T-helper 1 cell (primary cell): ENCODE measurements around the gene D2HGDH.
A peak's percentile ranks its signal among the peaks of the same experiment; 100 is the strongest.
"Not testable (repeated sequence)": the region's sequence is repeated elsewhere in the genome, so short reads cannot be mapped to it uniquely, and the experiment has no call there.

Experiments
- DNase-seq, 5 donors: peaks; one replicate each; pipeline ENCODE4 v3.0.0-alpha.2; 2012 to 2020

The D2HGDH gene

DNA sequence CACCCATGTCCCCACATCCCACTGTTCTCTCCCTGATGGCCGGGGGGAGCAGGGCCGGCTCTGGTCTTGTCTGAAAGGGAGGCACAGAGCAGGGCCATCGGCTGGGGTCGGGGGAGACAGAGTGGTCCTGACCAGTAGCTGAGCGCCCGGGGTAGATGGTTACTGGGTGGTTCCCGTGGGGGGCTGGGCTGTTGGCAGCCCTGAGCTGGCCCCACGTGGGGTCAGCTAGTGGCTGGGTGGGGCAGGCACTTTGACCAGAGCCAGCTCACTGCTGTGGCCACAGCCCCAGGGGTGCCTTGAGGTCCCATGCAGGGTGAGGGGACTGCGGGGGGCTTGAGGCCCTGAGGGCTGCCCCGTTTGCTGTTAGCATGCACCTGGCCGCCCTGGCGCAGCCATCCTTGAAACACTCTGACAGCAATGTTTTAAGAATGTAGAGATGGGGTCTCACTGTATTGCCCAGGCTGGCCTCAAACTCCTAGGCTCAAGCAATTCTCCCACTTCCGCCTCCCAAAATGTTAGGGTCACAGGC lies 62.2 kb downstream of the D2HGDH start:
- peak in 1 of 5 donors; percentile 7 for DNase-seq

DNA sequence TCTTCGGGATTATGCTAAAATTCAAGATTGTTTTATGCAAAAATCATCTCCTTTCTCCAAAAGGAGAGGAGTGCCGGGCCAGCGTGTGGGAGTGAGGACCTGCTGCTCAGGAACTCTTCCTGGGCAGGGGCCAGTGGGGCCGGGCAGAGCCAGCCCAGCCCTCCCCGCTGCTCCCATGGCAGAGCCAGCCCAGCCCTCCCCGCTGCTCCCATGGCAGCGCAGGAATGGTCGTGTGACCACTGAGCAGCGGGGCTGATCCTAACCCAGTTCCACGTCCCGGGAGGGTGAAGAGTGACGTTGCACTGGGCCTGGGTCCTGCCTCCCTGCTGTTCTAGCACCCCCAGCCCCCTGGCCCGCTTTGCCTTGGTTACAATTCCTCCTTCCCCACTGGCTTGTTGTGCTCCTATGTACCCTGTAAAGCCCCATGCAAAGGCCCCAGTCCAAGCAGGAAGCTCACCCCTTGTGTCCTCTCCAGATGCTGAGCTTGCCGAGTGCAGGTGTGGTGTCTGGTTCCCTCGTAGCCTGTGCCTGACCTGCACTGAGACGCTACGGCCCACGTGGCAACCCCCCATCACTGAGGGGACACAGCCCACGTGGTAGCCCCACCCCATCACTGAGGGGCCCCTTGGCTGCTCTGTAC lies 63.1 kb downstream of the D2HGDH start:
- peak in 1 of 5 donors; percentile 8 for DNase-seq

DNA sequence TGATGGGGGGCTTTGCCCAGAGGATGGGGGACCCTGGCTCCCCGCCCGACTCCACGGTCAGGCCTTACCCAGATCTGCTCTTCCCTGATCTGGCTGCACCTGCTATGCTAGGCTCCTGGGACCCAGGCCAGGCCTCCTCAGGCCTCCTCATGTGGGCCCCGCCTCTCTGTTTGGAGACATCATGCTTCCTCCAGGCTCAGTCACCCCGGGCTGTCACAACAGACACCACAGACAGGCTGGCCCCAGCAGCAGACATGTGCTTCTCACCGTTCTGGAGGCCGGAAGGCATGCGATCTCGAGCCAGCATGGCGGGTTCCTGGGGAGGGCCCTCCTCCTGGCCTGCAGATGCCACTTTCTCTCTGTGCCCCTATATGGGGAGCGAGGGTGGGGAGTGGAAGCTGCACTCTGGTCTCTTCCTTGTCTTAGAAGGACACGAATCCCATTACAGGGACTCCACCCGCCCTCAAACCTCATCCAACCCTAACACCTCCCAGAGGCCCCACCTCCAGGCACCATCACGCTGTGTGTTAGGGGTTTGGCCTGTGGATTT lies 63.7 kb downstream of the D2HGDH start:
- DNase-seq = no peak

DNA sequence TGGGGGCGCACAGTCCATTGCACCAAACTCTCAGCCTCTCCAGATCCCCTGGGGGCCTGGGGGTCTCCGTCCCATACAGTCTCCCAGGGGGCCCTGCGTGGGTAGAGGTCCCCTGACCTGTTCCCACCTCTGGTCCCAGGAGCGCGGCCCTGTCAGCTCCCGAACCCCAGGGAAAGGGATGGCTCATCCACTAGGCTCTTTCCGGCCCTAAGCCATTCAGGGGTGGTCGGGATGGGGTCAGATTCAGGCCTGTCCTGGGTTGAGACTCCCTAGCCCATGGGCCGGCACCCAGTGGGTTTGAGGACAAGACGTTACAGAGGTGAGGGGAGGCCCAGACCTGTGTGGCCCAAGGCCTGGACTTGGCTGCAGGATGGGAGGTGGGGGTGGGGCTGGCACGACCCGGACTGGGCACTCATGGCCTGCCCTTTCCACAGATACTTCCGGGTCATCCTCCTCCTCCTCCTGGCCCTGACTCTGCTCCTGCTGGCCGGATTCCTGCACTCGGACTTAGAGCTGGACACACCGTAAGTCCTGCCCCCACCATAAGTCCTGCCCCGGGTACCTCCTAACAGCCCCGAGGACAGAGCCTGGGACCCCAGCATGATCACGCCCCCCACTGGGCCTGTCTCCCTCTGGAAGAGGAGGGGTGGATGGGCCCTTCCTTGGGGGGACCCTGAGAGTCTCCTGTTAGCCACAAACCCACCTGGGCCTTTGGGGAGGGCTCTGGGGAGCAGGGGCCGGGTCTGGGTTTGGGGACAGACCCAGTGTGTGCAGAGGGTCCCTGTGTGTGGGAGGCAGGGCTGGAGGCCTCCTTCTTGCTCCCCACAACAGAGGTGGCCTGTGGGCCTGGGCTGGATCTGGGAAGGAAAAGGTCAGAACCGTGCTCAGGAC lies 64.4 kb downstream of the D2HGDH start:
- DNase-seq = peak in 1 of 5 donors; percentile 8

DNA sequence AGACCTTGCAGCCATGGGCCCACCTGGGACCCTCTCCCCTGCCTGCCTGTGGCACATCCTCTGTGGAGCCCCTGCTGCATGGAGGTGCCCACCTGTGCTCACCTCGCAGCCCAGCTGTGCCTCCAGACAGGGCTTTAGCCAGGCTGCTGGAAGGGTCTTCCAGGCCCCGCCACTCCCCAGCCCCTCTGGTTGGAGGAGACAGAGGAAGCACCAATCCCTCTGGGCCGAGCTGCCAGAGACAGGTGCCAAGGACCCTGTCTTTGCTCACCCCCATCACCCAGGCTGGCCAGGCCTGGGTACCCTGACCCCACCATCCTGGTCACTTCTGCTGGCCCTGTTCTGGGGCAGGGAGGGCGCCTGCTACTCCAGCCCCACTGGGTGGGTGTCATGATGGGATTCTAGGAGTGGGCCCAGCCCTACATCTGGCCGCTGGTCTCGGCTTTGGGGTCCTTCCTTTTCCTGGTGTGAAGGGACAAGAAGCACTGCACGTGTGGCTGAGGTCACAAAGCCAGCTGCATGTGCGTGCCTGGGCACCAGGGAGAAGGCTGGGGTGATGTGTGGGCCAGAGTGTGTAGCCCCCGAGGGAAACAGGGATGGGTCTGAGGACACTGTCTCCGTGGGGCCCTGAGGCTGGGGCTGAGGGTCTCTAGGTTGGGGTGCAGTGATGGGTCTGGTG lies 65.2 kb downstream of the D2HGDH start:
- DNase-seq = peak in 1 of 5 donors; percentile 7

DNA sequence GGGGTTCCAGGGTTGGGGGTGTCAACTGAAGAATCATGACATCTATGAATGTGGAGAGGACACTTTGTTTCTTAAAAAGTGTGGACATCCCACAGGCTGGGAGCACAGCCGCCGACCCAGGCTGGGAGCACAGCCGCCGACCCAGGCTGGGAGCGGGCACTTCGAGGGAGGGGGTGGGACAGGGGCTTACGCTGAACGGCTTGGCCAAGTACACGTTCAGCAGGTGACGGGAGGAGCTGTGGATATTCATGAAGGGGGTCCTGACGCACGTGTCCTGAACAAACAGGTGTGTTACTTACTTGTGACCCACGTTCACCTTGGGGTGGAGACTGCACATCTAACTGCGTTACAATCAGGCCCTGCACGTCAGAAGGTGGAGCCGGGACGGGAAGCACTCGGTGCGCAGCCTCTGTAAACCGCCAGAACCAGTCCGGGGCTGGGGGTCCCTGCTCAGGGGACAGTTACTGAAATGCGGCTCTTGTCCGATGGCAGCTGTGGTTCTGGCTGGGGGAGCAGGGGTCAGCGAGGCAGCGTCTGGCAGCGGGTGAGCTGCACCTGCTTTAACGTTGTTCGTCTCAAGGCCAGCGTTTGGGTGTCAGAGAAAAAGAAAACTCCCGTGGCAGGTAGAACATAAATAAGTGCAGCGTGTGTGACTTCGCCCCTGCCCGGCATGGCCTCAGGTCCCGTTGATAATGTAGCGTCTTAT lies 65.9 kb downstream of the D2HGDH start:
- DNase-seq = not testable (repeated sequence)

DNA sequence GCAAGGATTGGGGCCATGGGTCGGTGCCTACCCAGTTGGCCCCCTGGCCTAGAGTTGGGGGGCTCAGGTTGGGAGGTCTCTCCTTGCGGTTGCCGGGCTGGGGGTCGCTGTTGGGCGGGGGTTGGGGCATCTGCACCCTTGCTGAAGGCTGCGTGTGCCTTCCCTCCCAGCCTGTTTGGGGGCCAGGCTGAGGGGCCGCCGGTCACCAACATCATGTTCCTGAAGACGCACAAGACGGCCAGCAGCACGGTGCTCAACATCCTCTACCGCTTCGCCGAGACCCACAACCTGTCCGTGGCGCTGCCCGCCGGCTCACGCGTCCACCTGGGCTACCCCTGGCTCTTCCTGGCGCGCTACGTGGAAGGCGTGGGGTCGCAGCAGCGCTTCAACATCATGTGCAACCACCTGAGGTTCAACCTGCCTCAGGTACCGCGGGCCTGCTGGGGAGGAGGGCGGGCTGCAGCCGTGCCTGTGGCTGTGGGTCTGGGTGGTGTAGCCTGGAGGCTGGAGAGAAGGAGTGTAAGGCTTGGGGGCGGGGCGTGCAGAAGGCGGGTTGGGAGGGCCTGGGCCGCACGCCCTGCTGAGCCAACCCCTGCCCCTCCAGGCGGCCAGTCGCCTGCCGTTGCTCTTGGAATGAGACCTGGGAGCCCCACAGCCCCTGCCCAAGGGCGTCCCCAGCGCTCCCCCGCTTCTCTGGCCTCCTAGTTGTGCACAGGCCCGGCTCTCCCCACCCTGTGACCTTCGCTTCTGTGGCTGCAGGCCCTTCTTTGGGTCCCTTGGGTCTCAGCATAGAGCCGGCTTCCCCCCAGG lies 67.4 kb downstream of the D2HGDH start:
- no peak for DNase-seq

DNA sequence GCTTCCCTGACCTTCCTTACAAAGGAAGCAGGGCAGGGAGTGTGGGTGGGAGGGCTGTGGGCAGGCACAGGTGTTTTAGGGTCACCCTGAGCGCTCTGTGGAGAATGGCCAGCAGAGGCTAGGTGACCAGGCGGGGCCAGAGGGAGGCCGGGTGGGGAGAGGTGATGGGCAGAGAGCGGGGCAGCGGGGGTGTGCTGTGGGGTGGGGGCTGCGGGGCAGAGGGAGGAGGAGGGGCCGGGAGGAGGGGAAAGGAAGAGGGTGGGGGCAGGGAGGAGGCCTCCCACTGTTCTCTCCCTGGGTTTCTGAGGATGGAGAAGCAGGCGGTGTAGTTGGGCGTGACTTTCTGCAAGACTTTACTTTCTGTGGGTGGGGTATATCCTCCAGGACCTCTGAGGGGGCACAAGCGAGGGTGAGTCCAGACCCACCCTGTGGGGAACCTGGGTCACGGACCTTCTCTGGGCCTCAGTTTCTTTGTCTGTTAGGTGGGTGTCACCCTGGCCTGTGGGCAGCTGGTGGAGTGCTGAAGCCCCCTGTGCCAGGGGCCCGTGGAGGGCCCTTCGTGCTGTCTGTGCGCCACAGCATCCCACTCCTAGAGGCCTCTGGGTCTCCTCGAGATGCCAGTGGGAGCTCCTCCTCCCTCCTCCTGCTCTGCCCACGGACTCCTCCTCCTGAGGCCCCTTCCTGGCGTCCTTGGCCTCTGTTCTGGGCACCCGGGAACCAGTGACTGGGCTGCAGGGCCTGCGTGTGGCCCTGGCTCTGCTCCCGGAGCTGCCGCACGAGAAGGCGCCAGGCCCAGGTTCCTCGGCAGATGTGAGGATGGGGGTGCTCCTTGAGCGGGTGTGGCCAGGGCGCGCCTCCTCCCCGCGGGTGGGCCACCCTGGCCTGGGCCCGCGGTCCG lies 68.2 kb downstream of the D2HGDH start:
- no peak for DNase-seq

DNA sequence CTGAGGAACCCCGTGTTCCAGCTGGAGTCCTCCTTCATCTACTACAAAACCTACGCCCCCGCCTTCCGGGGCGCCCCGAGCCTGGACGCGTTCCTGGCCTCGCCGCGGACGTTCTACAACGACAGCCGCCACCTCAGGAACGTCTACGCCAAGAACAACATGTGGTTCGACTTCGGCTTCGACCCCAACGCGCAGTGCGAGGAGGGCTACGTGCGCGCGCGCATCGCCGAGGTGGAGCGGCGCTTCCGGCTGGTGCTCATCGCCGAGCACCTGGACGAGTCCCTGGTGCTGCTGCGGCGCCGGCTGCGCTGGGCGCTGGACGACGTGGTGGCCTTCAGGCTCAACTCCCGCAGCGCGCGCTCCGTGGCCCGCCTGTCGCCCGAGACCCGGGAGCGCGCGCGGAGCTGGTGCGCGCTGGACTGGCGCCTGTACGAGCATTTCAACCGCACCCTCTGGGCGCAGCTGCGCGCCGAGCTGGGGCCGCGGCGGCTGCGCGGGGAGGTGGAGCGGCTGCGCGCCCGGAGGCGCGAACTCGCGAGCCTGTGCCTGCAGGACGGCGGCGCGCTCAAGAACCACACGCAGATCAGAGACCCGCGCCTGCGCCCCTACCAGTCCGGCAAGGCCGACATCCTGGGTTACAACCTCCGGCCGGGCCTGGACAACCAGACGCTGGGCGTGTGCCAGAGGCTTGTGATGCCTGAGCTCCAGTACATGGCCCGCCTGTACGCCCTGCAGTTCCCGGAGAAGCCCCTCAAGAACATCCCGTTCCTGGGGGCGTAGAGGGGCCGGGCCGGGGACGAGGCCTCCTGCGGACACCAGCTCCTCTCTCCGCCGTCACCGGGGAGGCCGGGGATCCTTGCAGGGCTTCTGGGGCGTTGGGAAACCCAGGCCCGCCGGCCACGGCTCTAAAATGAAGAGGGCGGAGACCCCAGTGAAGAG lies 69.2 kb downstream of the D2HGDH start:
- peak in 2 of 5 donors; percentile 35 to 38 for DNase-seq

DNA sequence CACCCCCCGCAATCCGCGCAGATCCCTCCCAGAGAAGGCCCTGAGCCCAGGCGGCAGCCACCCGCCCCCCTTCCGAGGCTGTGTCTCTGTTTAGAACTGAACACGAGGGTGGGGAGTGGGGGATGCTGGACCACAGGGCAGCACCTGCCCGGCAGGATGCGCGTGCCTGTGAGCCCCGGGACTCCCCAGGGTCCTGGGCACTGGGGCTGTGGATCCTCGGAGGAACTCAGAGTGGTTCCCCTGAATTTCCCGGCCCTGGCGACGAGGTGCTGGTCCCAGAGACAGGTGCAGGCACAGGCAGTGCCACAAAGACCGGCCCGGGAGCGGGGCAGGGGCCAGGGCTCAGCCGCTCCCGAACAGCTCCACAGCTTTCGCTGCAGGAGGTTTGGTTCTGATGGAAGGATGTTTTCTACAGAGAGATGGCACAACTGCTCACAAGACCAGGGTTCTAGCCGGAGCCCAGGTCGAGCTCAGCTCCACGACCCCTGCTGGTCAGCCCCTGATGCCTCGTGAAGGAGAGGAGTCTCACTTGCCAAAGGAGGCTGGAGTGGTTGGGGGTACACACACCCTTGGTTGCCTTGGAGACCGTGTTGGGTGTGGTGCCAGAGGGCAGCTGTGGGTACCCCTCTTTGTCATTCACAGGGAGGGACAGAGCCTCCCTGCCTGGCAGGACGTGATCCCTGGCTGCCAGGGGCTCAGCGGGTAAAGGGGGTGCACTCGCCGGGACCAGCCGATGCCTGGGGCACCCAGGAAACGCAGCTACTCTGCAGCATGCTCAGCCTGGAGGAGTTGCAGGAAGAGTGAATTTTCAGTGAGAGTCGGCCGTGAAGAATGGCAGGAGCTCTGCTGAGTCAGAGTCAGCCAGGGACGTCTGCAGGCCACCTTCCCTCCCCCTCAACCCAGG lies 70.1 kb downstream of the D2HGDH start:
- DNase-seq = no peak

DNA sequence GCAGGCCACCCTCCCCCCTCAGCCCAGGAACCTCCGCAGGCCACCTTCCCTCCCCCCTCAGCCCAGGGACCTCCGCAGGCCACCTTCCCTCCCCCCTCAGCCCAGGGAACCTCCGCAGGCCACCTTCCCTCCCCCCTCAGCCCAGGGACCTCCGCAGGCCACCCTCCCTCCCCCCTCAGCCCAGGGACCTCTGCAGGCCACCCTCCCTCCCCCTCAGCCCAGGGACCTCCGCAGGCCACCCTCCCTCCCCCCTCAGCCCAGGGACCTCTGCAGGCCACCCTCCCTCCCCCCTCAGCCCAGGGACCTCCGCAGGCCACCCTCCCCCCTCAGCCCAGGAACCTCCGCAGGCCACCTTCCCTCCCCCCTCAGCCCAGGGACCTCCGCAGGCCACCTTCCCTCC lies 71.8 kb downstream of the D2HGDH start:
- not testable (repeated sequence) for DNase-seq

DNA sequence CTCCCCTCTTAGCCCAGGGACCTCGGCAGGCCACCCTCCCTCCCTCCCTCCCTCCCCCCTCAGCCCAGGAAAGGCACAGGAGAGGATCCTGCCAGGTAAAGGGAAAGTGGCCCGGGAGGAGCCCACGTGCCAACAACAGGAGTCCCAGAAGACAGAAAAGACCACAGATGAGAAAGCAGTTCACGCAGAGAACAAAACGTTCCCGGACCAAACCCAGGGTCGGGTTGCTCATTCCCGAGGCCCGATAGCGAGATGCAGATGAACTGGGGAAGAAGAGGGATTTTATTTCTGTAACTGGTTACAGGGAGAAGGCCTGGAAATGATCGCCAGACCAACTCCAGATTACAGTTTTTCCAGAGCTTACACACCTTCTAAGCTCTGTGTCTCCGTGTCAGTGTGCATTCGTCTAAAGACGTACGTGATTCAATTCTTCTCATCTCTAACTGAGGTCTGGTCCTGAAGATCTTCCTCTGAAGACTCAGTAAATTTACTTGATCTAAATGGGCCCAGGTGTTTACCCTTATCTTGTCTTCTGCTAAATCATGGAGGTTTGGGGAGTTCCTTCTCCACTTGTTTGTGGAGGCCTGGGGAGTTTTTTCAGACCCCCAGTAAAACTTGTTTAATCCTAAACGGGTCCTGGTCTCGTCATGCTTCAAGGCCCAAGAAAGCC lies 73.8 kb downstream of the D2HGDH start:
- no peak for DNase-seq

DNA sequence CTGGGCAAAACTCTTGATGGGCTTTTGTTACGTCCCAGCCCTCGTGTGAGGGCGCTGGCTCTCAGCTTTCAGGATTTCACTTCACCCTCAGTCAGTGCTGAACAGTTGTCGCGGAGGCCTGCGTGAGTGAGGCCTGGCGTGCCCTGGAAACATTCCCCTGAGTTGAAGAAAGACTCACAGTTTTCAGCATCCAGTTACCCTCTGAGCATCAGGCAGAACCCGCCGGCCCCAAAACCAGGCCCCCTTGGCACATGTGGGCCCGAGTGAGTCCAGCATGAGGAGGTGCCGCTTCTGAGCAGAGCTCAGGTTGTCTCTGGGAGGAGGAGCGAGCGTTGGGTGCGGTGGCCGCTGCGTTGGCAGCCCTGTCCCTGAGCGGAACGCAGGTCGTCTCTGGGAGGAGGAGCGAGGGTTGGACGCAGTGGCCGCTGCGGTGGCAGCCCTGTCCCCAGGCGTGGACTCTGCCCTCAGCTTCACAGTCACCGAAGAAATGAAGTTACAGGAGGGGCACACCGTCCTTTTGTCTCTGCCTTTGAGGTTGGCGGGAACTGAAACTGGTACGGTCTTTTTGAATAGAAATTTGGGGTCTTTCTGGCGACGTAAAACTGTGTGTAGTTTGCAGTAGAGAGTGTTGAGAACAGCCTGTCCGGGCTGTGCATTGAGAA lies 74.4 kb downstream of the D2HGDH start, which contains the start of gene NEU4:
Gene NEU4 (plus strand): TSS at position 473 of the 662 bp plus-strand sequence. CDS start 5,292 bp downstream, outside the sequence.
- DNase-seq = no peak

DNA sequence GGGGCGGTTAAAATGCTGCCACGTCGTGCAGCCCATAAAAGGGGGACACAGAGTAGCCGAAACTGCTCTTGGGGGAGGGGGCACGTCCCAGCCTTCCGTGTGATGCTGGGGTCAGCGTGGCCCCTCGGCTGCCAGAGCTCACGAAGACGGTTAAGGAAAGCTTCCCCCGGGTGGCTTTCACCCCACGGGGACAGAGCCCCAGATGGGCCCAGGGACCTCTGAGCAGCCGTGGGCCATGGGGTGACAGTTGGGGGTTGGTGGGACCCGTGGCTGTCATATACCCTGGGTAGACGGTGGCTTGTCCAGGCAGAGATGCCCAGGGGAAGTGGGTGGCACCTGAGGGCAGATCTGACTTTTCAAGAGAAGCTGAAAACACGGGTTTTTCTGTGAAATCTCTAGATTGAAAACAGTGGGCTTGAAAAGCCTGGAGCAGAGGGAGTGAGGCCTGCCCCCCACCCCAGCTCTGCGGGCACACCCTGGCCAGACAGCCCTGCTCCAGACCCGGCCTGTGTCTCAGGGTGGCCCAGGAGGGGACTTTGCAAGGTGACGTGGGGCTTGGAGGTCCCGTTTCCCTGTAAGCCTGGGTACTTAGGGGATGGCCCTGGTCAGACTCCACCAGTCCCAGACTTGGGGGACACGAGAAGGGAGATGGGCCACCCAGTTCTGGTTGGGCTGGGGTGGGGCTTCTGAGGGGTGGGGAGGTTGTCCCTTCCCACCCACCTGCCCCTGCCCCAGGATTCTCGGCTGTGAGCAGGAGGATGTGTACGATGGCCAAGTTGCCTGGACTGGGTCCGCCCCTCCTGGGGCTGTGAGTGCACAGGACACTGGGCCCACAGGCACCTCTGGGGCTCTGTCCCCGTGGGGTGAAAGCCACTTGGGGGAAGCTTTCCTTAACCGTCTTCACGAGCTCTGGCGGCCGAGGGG lies 75.2 kb downstream of the D2HGDH start:
- DNase-seq = no peak
